ENCODE measurements around the gene PGLYRP4. TPM values are rescaled to one million over a fixed set of nuclear protein-coding genes. Genes with fewer than 3 reads are reported as not detected.

PGLYRP4 gene
- total and polyA plus RNA-seq, 4 donors: not detected

GRCh38 chr1:153387001-153387400 lies 38.4 kb upstream of the PGLYRP4 start:
- Histone ChIP-seq H3K27ac (ENCODE audit: low read depth in 1 of 2, low read length in 2 of 2) (peak overlapping the region; percentile 3 to 12), H3K4me3 (ENCODE audit: low read depth in 1 of 3, low read length in 3 of 3) (no peak overlapping the region)
- TF ChIP-seq FOXA1 (IDR thresholded peaks at IDR 0.05): no peak
- TF ChIP-seq NR2F2 (IDR thresholded peaks at IDR 0.05): no peak
- TF ChIP-seq, protein P1, sequence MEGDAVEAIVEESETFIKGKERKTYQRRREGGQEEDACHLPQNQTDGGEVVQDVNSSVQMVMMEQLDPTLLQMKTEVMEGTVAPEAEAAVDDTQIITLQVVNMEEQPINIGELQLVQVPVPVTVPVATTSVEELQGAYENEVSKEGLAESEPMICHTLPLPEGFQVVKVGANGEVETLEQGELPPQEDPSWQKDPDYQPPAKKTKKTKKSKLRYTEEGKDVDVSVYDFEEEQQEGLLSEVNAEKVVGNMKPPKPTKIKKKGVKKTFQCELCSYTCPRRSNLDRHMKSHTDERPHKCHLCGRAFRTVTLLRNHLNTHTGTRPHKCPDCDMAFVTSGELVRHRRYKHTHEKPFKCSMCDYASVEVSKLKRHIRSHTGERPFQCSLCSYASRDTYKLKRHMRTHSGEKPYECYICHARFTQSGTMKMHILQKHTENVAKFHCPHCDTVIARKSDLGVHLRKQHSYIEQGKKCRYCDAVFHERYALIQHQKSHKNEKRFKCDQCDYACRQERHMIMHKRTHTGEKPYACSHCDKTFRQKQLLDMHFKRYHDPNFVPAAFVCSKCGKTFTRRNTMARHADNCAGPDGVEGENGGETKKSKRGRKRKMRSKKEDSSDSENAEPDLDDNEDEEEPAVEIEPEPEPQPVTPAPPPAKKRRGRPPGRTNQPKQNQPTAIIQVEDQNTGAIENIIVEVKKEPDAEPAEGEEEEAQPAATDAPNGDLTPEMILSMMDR (IDR thresholded peaks at IDR 0.05; ENCODE audit: low read depth, low read length, missing input control): no peak
- TF ChIP-seq JUND (IDR thresholded peaks at IDR 0.05): no peak
- TF ChIP-seq RAD21 (IDR thresholded peaks at IDR 0.05): no peak
- TF ChIP-seq EGR1 (IDR thresholded peaks at IDR 0.05; ENCODE audit: low read depth in 2 of 2): no peak
- TF ChIP-seq, protein P2, sequence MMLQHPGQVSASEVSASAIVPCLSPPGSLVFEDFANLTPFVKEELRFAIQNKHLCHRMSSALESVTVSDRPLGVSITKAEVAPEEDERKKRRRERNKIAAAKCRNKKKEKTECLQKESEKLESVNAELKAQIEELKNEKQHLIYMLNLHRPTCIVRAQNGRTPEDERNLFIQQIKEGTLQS (IDR thresholded peaks at IDR 0.05): no peak
- no peak for TF ChIP-seq HNF4A (conservative IDR thresholded peaks at IDR 0.05)
- TF ChIP-seq YY1 (IDR thresholded peaks at IDR 0.05): no peak

DNA sequence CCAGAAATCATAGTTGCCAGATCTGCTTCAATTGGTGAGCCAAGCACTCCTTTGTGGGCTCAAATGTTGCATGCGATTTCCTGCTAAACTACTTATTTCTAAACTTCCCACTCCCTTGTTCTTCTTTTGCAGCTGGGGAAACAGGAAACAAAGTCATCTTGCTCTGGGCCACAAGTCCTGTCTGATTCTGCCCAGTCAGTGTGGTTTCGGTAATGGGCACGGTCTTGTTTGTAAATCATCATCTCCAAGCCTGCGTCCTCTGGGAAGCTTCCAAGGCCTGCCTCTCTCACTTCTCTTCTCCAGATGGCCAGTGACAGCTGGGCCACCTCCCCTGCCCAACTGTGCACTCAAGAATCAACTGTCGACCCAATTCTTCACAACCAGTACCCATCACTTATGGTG lies 37.9 kb upstream of the PGLYRP4 start:
- no peaks in the 10 kb centered on the region for H3K36me3 ChIP-seq (ENCODE audit: control insufficient read depth in 4 of 4, insufficient read depth in 3 of 4, low read depth in 1 of 4, low read length in 3 of 4)
- no peak overlapping the region for H3K27ac ChIP-seq (ENCODE audit: low read depth in 1 of 2, low read length in 2 of 2)
- peaks cover 0 to 2% (median 0%) of the 10 kb centered on the region in 4 donors for H3K9me3 ChIP-seq (ENCODE audit: control insufficient read depth in 4 of 4, low read length in 3 of 4)
- H3K4me3 ChIP-seq (ENCODE audit: low read depth in 1 of 3, low read length in 3 of 3): no peak overlapping the region
- H3K27me3 ChIP-seq (ENCODE audit: control insufficient read depth in 4 of 4, insufficient read depth in 4 of 4, low read length in 3 of 4): no peaks in the 10 kb centered on the region
- H3K9ac ChIP-seq (ENCODE audit: low read depth in 1 of 2, low read length in 2 of 2): no peak overlapping the region
- H3K4me1 ChIP-seq (ENCODE audit: control insufficient read depth in 4 of 4, insufficient read depth in 4 of 4, low read length in 3 of 4): no peaks in the 10 kb centered on the region
- DNase-seq (ENCODE audit: low spot score): peak; percentile 27
- 72% methylated on average over 5 of the region's 5 CpGs for WGBS
- TF ChIP-seq HNF4G (IDR thresholded peaks at IDR 0.05): no peak
- TF ChIP-seq YY1 (IDR thresholded peaks at IDR 0.05): peak; percentile 22
- TF ChIP-seq, protein P3, sequence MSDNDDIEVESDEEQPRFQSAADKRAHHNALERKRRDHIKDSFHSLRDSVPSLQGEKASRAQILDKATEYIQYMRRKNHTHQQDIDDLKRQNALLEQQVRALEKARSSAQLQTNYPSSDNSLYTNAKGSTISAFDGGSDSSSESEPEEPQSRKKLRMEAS (IDR thresholded peaks at IDR 0.05): peak; percentile 44
- no peak for TF ChIP-seq RXRA (IDR thresholded peaks at IDR 0.05)

More at GRCh38 chr1:153387001-153387400, 38.4 kb upstream of the PGLYRP4 start:
- no peaks in the 10 kb centered on the region for H3K4me1 ChIP-seq (ENCODE audit: control insufficient read depth in 4 of 4, insufficient read depth in 4 of 4, low read length in 3 of 4)
- H3K9me3 ChIP-seq (ENCODE audit: control insufficient read depth in 4 of 4, low read length in 3 of 4): peaks cover 0 to 2% (median 0%) of the 10 kb centered on the region in 4 donors
- H3K27me3 ChIP-seq (ENCODE audit: control insufficient read depth in 4 of 4, insufficient read depth in 4 of 4, low read length in 3 of 4): no peaks in the 10 kb centered on the region
- H3K36me3 ChIP-seq (ENCODE audit: control insufficient read depth in 4 of 4, insufficient read depth in 3 of 4, low read depth in 1 of 4, low read length in 3 of 4): no peaks in the 10 kb centered on the region
- DNase-seq (ENCODE audit: low spot score): peak; percentile 6
- 83% methylated on average over 4 of the region's 4 CpGs for WGBS
- H3K9ac ChIP-seq (ENCODE audit: low read depth in 1 of 2, low read length in 2 of 2): no peak overlapping the region

GRCh38 chr1:153384958-153385580 lies 36.4 kb upstream of the PGLYRP4 start:
- no peaks in the 10 kb centered on the region for H3K36me3 ChIP-seq (ENCODE audit: control insufficient read depth in 4 of 4, insufficient read depth in 3 of 4, low read depth in 1 of 4, low read length in 3 of 4)
- peak overlapping the region in 1 of 2 donors; percentile 7 for H3K27ac ChIP-seq (ENCODE audit: low read depth in 1 of 2, low read length in 2 of 2)
- H3K9ac ChIP-seq (ENCODE audit: low read depth in 1 of 2, low read length in 2 of 2): no peak overlapping the region
- WGBS: 76% methylated on average over 4 of the region's 4 CpGs
- peaks cover 0 to 5% (median 2%) of the 10 kb centered on the region in 4 donors for H3K9me3 ChIP-seq (ENCODE audit: control insufficient read depth in 4 of 4, low read length in 3 of 4)
- H3K4me1 ChIP-seq (ENCODE audit: control insufficient read depth in 4 of 4, insufficient read depth in 4 of 4, low read length in 3 of 4): no peaks in the 10 kb centered on the region
- DNase-seq (ENCODE audit: low spot score): no peak
- H3K27me3 ChIP-seq (ENCODE audit: control insufficient read depth in 4 of 4, insufficient read depth in 4 of 4, low read length in 3 of 4): peaks cover 0 to 2% (median 0%) of the 10 kb centered on the region in 4 donors
- no peak overlapping the region for H3K4me3 ChIP-seq (ENCODE audit: low read depth in 1 of 3, low read length in 3 of 3)
- TF ChIP-seq YY1 (IDR thresholded peaks at IDR 0.05): no peak

Measured in liver (tissue), 9 donors.